WTC11 (cell line): ENCODE data around the gene RAB12. TPM values are rescaled to one million over a fixed set of nuclear protein-coding genes. Genes with fewer than 3 reads are reported as not detected.

Experiments used
- ATAC-seq: fragments of 200-7000 bp; cut with Tn5 transposase; 2 replicates; pipeline ENCODE4 v1.10.0; 2021; ENCODE audit warnings: mild to moderate bottlenecking, moderate library complexity
- CTCF ChIA-PET: fragments of 300-600 bp; sonication (Branson Sonifier 250); formaldehyde crosslinking; loops from one replicate; lab custom pipeline; 2021; ENCODE audit warnings: antibody characterized with exemption; lab: Charles Lee
- POLR2A ChIA-PET: fragments of 350-600 bp; sonication (Branson Sonifier 250); formaldehyde crosslinking; loops from one replicate; lab custom pipeline; 2021; ENCODE audit warnings: antibody characterized with exemption; lab: Charles Lee
- DNase-seq: peaks from one replicate; pipeline ENCODE4 v3.0.0; 2021; ENCODE audit warnings: low spot score
- H3K27ac Mint-ChIP-seq: 2 replicates; pipeline ENCODE4 v1.8.0; 2021; ENCODE audit warnings: mixed read lengths
- H3K27me3 Mint-ChIP-seq: 2 replicates; pipeline ENCODE4 v1.8.0; 2021; ENCODE audit warnings: low read depth, mild to moderate bottlenecking, moderate library complexity, mixed read lengths
- H3K36me3 Mint-ChIP-seq: 2 replicates; pipeline ENCODE4 v1.8.0; 2021; ENCODE audit warnings: mixed read lengths
- H3K4me1 Mint-ChIP-seq: 2 replicates; pipeline ENCODE4 v1.8.0; 2022; ENCODE audit warnings: mixed read lengths
- H3K4me3 Mint-ChIP-seq: 2 replicates; pipeline ENCODE4 v1.8.0; 2021; ENCODE audit warnings: mild to moderate bottlenecking, moderate library complexity, mixed read lengths
- H3K9me3 Mint-ChIP-seq: 2 replicates; pipeline ENCODE4 v1.8.0; 2021; ENCODE audit warnings: mixed read lengths
- ELF4 ChIP-seq: sonication (generic); formaldehyde crosslinking; IDR thresholded peaks from 2 replicates; pipeline ENCODE4 v1.8.1; 2022; ENCODE audit warnings: low read depth, mild to moderate bottlenecking, moderate library complexity, missing genetic modification reagents
- ESRRA ChIP-seq: sonication (generic); formaldehyde crosslinking; IDR thresholded peaks from 2 replicates; pipeline ENCODE4 v1.8.1; 2022; ENCODE audit warnings: mild to moderate bottlenecking, missing genetic modification reagents, borderline replicate concordance
- ETV6 ChIP-seq: sonication (generic); formaldehyde crosslinking; IDR thresholded peaks from 2 replicates; pipeline ENCODE4 v1.8.1; 2022; ENCODE audit warnings: mild to moderate bottlenecking, missing genetic modification reagents
- GRHL2 ChIP-seq: fragments of 250-450 bp; sonication (Bioruptor Pico); IDR thresholded peaks from 2 replicates; pipeline ENCODE4 v1.8.0; 2022; ENCODE audit warnings: mild to moderate bottlenecking, moderate library complexity; ENCODE audit not compliant: insufficient replicate concordance, severe bottlenecking
- HMGA2 ChIP-seq: fragments of 250-450 bp; sonication (Bioruptor Pico); IDR thresholded peaks from 2 replicates; pipeline ENCODE4 v1.4.0; 2021; ENCODE audit warnings: mild to moderate bottlenecking, moderate library complexity
- IRF2 ChIP-seq: sonication (generic); formaldehyde crosslinking; IDR thresholded peaks from 2 replicates; pipeline ENCODE4 v1.8.0; 2022; ENCODE audit warnings: low read depth, missing genetic modification reagents, borderline replicate concordance
- JUN ChIP-seq: sonication (generic); formaldehyde crosslinking; IDR thresholded peaks from 2 replicates; pipeline ENCODE4 v1.8.0; 2023; ENCODE audit warnings: mild to moderate bottlenecking, missing genetic modification reagents
- NR3C1 ChIP-seq: sonication (generic); formaldehyde crosslinking; conservative IDR thresholded peaks from 2 replicates; pipeline ENCODE4 v1.8.1; 2023; ENCODE audit warnings: low read depth, mild to moderate bottlenecking, missing genetic modification reagents
- OVOL2 ChIP-seq: fragments of 250-450 bp; sonication (Bioruptor Pico); IDR thresholded peaks from 2 replicates; pipeline ENCODE4 v1.9.0; 2021; ENCODE audit warnings: mild to moderate bottlenecking, borderline replicate concordance
- RELA ChIP-seq: sonication (generic); formaldehyde crosslinking; IDR thresholded peaks from 2 replicates; pipeline ENCODE4 v1.8.1; 2022; ENCODE audit warnings: missing genetic modification reagents, mild to moderate bottlenecking, borderline replicate concordance
- SMAD4 ChIP-seq: sonication (generic); formaldehyde crosslinking; IDR thresholded peaks from 2 replicates; pipeline ENCODE4 v1.8.0; 2022; ENCODE audit warnings: mild to moderate bottlenecking, missing genetic modification reagents
- SP1 ChIP-seq: sonication (generic); formaldehyde crosslinking; conservative IDR thresholded peaks from 2 replicates; pipeline ENCODE4 v1.8.1; 2022; ENCODE audit warnings: missing genetic modification reagents
- TCF7 ChIP-seq: sonication (generic); formaldehyde crosslinking; IDR thresholded peaks from 2 replicates; pipeline ENCODE4 v1.8.0; 2022; ENCODE audit warnings: mild to moderate bottlenecking, low read depth, missing genetic modification reagents, moderate library complexity
- TEAD4 ChIP-seq: sonication (generic); formaldehyde crosslinking; IDR thresholded peaks from 2 replicates; pipeline ENCODE4 v1.8.0; 2022; ENCODE audit warnings: mild to moderate bottlenecking, missing genetic modification reagents
- ZNF263 ChIP-seq: sonication (generic); formaldehyde crosslinking; IDR thresholded peaks from 2 replicates; pipeline ENCODE4 v1.8.1; 2022; ENCODE audit warnings: low read depth, mild to moderate bottlenecking, moderate library complexity, missing genetic modification reagents
- total RNA-seq: library from RNA; stranded (reverse); gene quantifications from 3 replicates; pipeline ENCODE4 v1.2.3, GENCODE V29; 2021
- TF ChIP-seq, protein P1 (sequence below): sonication (generic); formaldehyde crosslinking; IDR thresholded peaks from 2 replicates; pipeline ENCODE4 v1.8.0; 2022; ENCODE audit warnings: missing genetic modification reagents
- TF ChIP-seq, protein P2 (sequence below): sonication (generic); formaldehyde crosslinking; IDR thresholded peaks from 2 replicates; pipeline ENCODE4 v1.8.1; 2023; ENCODE audit warnings: mild to moderate bottlenecking, missing genetic modification reagents
- TF ChIP-seq, protein P3 (sequence below): sonication (generic); formaldehyde crosslinking; conservative IDR thresholded peaks from 2 replicates; pipeline ENCODE4 v1.8.1; 2023; ENCODE audit warnings: mild to moderate bottlenecking, low read depth, missing genetic modification reagents, moderate library complexity

The RAB12 gene
- total RNA-seq, 1 experiment from 2014 or later, result 69.3 TPM

DNA sequence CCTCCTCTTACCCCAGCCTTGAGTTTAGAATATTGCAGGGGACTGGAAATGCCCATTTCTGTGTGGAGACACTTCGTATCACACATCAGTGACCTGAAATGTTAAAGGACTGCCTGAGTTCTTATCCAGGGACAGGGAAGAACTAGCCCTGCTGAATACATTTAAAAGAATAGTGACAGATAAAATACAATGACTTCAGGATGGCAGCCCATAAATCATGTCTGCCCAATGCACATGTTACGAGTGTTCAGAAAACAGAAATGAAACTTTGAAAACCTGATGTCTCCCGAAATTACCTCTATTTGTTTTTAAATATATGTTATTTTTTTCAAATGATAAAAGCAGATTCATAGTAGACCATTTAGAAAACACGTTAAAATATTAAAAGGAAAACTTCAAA, 22.3 kb upstream of the RAB12 start (continued):
- TF ChIP-seq ESRRA (CRISPR knock-in tag), result no peak

DNA sequence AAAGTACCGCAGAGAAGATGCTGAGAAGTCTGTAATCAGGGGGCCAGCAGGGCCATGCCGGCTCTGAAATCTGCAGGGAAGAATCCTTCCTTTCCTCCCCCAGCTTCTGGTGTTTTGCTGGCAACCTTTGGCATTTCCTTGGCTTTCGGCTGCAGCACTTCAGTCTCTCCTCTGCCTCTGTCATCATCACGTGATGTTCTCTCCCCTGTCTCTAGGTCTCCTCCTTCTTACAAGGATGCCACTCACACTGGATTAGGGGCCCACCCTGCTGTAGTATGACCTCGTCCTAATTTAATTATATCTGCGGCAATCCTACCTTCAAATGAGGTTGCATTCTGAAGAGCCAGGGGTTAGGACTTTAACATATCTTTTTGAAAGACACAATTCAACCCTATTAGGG, 13.8 kb upstream of the RAB12 start:
- ATAC-seq (no peak), DNase-seq (no peak)
- Mint-ChIP-seq H3K4me1 (no peaks in the 10 kb centered on the region), H3K27ac (no peak overlapping the region), H3K9me3 (peaks cover 8% of the 10 kb centered on the region), H3K27me3 (no peaks in the 10 kb centered on the region), H3K4me3 (no peak overlapping the region), H3K36me3 (no peaks in the 10 kb centered on the region)
- TF ChIP-seq GRHL2, result no peak
- TF ChIP-seq RELA, result no peak
- POLR2A ChIA-PET, result no interaction called here
- CTCF ChIA-PET, result no interaction called here

DNA sequence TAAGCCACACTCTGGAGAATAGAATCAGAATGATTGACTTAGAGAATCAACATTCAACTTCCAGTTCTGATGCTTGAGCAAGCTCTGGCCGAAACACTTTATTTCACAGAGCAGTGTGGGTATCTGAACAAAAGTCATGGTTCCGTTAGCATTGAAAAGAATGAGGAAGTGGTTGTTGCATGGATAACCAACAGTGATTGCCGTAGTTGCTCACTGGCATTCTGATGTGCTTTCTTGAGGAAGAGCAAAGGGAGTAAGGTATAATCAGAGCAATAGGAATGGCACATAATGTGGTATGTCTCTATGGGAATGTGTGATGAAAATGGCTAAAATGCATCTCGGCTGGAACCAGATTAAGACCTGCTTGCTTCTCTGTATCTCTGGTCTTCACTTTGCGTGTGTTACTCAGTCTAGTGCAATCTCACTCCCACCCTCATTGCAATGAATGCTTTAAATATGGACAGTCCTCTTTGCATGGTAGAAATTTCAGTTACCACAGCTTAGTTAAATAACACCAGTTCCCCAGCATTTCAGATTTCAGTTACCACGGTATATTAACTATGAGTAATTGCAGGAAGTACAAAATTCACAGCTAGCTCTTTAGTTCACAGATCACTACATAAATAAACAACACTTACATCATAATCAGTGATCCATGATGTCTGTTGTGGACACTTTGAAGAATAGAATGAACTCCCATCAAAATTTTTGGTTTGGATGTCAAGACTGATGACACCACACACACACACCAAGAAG, 7.8 kb upstream of the RAB12 start:
- ATAC-seq, result no peak
- no peaks in the 10 kb centered on the region for H3K36me3 Mint-ChIP-seq
- CTCF ChIA-PET, result interaction anchor here (0.9 to 2.5 kb wide), 2 partner anchors 8 to 384 kb away, joined by 3 to 16 read pairs; partner anchors contain the start of gene RAB12
- no peaks in the 10 kb centered on the region for H3K9me3 Mint-ChIP-seq
- TF ChIP-seq ELF4 (CRISPR knock-in tag) (no peak), ZNF263 (CRISPR knock-in tag) (no peak), NR3C1 (CRISPR knock-in tag) (no peak), JUN (CRISPR knock-in tag) (no peak), HMGA2 (CRISPR knock-in tag) (no peak), TEAD4 (CRISPR knock-in tag) (no peak), ESRRA (CRISPR knock-in tag) (no peak), TCF7 (CRISPR knock-in tag) (no peak), OVOL2 (CRISPR knock-in tag) (no peak)
- TF ChIP-seq, protein P1, sequence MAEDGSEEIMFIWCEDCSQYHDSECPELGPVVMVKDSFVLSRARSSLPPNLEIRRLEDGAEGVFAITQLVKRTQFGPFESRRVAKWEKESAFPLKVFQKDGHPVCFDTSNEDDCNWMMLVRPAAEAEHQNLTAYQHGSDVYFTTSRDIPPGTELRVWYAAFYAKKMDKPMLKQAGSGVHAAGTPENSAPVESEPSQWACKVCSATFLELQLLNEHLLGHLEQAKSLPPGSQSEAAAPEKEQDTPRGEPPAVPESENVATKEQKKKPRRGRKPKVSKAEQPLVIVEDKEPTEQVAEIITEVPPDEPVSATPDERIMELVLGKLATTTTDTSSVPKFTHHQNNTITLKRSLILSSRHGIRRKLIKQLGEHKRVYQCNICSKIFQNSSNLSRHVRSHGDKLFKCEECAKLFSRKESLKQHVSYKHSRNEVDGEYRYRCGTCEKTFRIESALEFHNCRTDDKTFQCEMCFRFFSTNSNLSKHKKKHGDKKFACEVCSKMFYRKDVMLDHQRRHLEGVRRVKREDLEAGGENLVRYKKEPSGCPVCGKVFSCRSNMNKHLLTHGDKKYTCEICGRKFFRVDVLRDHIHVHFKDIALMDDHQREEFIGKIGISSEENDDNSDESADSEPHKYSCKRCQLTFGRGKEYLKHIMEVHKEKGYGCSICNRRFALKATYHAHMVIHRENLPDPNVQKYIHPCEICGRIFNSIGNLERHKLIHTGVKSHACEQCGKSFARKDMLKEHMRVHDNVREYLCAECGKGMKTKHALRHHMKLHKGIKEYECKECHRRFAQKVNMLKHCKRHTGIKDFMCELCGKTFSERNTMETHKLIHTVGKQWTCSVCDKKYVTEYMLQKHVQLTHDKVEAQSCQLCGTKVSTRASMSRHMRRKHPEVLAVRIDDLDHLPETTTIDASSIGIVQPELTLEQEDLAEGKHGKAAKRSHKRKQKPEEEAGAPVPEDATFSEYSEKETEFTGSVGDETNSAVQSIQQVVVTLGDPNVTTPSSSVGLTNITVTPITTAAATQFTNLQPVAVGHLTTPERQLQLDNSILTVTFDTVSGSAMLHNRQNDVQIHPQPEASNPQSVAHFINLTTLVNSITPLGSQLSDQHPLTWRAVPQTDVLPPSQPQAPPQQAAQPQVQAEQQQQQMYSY, result no peak
- TF ChIP-seq, protein P2, sequence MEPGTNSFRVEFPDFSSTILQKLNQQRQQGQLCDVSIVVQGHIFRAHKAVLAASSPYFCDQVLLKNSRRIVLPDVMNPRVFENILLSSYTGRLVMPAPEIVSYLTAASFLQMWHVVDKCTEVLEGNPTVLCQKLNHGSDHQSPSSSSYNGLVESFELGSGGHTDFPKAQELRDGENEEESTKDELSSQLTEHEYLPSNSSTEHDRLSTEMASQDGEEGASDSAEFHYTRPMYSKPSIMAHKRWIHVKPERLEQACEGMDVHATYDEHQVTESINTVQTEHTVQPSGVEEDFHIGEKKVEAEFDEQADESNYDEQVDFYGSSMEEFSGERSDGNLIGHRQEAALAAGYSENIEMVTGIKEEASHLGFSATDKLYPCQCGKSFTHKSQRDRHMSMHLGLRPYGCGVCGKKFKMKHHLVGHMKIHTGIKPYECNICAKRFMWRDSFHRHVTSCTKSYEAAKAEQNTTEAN (CRISPR knock-in tag), result no peak
- POLR2A ChIA-PET, result no interaction called here
- H3K27ac Mint-ChIP-seq, result no peak overlapping the region
- no peaks in the 10 kb centered on the region for H3K27me3 Mint-ChIP-seq
- H3K4me1 Mint-ChIP-seq, result peaks cover 7% of the 10 kb centered on the region
- no peak overlapping the region for H3K4me3 Mint-ChIP-seq
- DNase-seq, result no peak

DNA sequence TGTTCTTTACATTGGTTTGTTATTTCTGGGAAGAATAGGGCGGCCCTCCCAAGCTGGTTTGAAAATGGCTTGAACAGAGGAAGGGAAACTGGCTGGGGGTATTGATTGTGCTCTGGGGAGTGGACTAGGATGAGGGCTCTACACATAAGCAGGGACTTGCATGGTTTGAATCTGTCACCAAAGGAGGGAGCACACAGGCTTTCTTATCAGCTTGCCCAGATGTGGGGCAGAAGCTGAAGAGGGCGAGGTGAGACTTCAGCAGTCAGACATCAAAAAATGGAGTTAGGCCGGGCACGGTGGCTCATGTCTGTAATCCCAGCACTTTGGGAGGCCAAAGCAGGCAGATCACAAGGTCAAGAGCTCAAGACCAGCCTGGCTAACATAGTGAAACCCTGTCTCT, 7.2 kb upstream of the RAB12 start:
- DNase-seq (no peak), ATAC-seq (no peak)
- Mint-ChIP-seq H3K27me3 (no peaks in the 10 kb centered on the region), H3K27ac (no peak overlapping the region), H3K36me3 (no peaks in the 10 kb centered on the region), H3K9me3 (no peaks in the 10 kb centered on the region), H3K4me3 (no peak overlapping the region), H3K4me1 (peaks cover 9% of the 10 kb centered on the region)
- ChIA-PET POLR2A (no interaction called here), CTCF (no interaction called here)
- TF ChIP-seq SMAD4 (CRISPR knock-in tag) (no peak), NR3C1 (CRISPR knock-in tag) (no peak), ETV6 (CRISPR knock-in tag) (no peak), IRF2 (CRISPR knock-in tag) (no peak), JUN (CRISPR knock-in tag) (no peak), SP1 (CRISPR knock-in tag) (no peak), ZNF263 (CRISPR knock-in tag) (no peak)
- TF ChIP-seq, protein P3, sequence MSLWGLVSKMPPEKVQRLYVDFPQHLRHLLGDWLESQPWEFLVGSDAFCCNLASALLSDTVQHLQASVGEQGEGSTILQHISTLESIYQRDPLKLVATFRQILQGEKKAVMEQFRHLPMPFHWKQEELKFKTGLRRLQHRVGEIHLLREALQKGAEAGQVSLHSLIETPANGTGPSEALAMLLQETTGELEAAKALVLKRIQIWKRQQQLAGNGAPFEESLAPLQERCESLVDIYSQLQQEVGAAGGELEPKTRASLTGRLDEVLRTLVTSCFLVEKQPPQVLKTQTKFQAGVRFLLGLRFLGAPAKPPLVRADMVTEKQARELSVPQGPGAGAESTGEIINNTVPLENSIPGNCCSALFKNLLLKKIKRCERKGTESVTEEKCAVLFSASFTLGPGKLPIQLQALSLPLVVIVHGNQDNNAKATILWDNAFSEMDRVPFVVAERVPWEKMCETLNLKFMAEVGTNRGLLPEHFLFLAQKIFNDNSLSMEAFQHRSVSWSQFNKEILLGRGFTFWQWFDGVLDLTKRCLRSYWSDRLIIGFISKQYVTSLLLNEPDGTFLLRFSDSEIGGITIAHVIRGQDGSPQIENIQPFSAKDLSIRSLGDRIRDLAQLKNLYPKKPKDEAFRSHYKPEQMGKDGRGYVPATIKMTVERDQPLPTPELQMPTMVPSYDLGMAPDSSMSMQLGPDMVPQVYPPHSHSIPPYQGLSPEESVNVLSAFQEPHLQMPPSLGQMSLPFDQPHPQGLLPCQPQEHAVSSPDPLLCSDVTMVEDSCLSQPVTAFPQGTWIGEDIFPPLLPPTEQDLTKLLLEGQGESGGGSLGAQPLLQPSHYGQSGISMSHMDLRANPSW (CRISPR knock-in tag), result no peak
